AG04450 (cell line): ENCODE measurements around the gene MPV17L. TPM values are rescaled to one million over a fixed set of nuclear protein-coding genes. Genes with fewer than 3 reads are reported as not detected.
"Not testable (repeated sequence)": the region's sequence is repeated elsewhere in the genome, so short reads cannot be mapped to it uniquely, and the experiment has no call there.

ENCODE experiments used
- CTCF ChIA-PET: fragments of 300-600, 350-600 bp; formaldehyde crosslinking; extraction: SDS; loops from one replicate; lab custom pipeline; 2022; ENCODE audit warnings: antibody characterized with exemption, inconsistent platforms; lab: Charles Lee
- POLR2A ChIA-PET: fragments of 350-600 bp; formaldehyde crosslinking; extraction: SDS; loops from one replicate; lab custom pipeline; 2021; ENCODE audit warnings: antibody characterized with exemption, inconsistent platforms; lab: Yijun Ruan, JAX
- DNase-seq: peaks from one replicate; pipeline ENCODE4 v3.0.0-alpha.2; 2011; ENCODE audit warnings: low read depth, low spot score
- H3K27ac ChIP-seq: one replicate; pipeline ENCODE4 v1.5.1; 2012; ENCODE audit warnings: low read depth, low read length, control low read depth
- H3K27me3 ChIP-seq: one replicate; pipeline ENCODE4 v1.6.0; 2012; ENCODE audit warnings: low read length; ENCODE audit not compliant: control insufficient read depth, insufficient read depth
- H3K4me3 ChIP-seq: 2 replicates; pipeline ENCODE4 v1.5.1; 2011; ENCODE audit warnings: mild to moderate bottlenecking, low read depth, low read length, control low read depth
- H3K9me3 ChIP-seq: 2 replicates; pipeline ENCODE4 v1.5.1; 2012; ENCODE audit warnings: low read length; ENCODE audit not compliant: control insufficient read depth, insufficient read depth
- CTCF ChIP-seq: IDR thresholded peaks from 2 replicates; pipeline ENCODE4 v1.5.1; 2011; ENCODE audit warnings: low read depth, low read length, control low read depth, inconsistent platforms
- polyA plus RNA-seq: library from polyadenylated mRNA; depleted of rRNA; stranded (reverse); fragments of >200 nt; gene quantifications from 2 replicates; pipeline ENCODE4 v1.2.3, GENCODE V29; 2011

The MPV17L gene
- polyA plus RNA-seq, 1 experiment = 0.11 TPM

DNA sequence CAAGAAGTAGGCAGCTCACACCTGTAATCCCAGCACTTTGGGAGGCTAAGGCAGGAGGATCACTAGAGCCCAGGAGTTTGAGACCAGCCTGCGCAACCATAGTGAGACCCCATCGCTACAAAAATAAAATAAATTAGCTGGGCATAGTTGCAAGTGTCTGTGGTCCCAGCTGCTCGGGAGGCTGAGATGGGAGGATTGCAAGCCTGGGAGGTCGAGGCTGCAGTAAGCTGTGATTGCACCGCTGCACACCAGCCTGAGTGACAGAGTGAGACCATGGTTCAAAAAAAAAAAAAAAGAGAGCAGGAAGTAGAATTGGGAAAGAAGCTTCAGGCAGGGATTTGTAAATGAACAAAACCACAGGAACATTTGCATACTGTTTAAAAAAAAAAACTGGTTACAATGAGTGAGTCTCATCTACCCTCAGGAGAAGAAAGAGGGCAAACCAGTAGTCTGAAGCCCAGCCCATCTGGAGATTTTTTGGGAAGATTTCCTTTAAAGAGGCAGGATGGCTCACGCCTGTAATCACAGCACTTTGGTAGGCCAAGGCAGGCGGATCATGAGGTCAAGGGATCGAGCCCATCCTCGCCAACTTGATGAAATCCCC, 7.9 kb downstream of the MPV17L start:
- no peak for DNase-seq
- TF ChIP-seq CTCF = no peak
- H3K27me3 ChIP-seq = no peaks in the 10 kb centered on the region
- POLR2A ChIA-PET = no interaction called here
- no peak overlapping the region for H3K27ac ChIP-seq
- H3K9me3 ChIP-seq = no peaks in the 10 kb centered on the region
- H3K4me3 ChIP-seq = no peak overlapping the region
- CTCF ChIA-PET = interaction anchor here (0.7 kb wide), 1 partner anchor 238 kb away, joined by 4 read pairs; no protein-coding TSS in a partner anchor

GRCh38 chr16:15404091-15404490, 8.5 kb downstream of the MPV17L start:
- DNase-seq, CTCF ChIA-PET, POLR2A ChIA-PET: not testable (repeated sequence)

GRCh38 chr16:15404792-15405191, 9.2 kb downstream of the MPV17L start:
- Histone ChIP-seq H3K27me3 (no peaks in the 10 kb centered on the region), H3K27ac (no peak overlapping the region), H3K9me3 (no peaks in the 10 kb centered on the region), H3K4me3 (no peak overlapping the region)
- POLR2A ChIA-PET = no interaction called here
- CTCF ChIA-PET = no interaction called here
- no peak for TF ChIP-seq CTCF
- no peak for DNase-seq

More at GRCh38 chr16:15404091-15404490, 8.5 kb downstream of the MPV17L start:
- H3K9me3 ChIP-seq, H3K4me3 ChIP-seq, H3K27ac ChIP-seq, H3K27me3 ChIP-seq: not testable (repeated sequence)

DNA sequence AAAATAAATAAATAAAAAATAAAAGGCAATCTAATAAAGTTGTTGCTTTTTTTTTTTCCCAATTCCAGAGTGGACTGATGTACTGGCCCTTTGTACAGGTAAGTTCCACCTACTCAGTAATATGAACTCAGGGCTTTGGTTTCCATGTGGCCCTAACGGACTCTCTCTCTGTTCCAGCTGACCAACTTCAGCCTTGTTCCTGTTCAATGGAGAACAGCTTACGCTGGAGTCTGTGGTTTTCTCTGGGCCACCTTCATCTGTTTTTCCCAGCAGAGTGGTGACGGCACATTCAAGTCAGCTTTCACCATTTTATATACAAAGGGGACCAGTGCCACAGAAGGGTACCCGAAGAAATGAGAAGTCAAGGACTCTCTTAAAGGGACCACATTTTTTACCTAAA, 12.2 kb downstream of the MPV17L start:
- H3K27me3 ChIP-seq, H3K9me3 ChIP-seq, H3K4me3 ChIP-seq, H3K27ac ChIP-seq, DNase-seq, POLR2A ChIA-PET, CTCF ChIA-PET: not testable (repeated sequence)

GRCh38 chr16:15409476-15409875, 13.9 kb downstream of the MPV17L start:
- POLR2A ChIA-PET, H3K27me3 ChIP-seq, H3K9me3 ChIP-seq, CTCF ChIA-PET, DNase-seq, H3K4me3 ChIP-seq, H3K27ac ChIP-seq: not testable (repeated sequence)

DNA sequence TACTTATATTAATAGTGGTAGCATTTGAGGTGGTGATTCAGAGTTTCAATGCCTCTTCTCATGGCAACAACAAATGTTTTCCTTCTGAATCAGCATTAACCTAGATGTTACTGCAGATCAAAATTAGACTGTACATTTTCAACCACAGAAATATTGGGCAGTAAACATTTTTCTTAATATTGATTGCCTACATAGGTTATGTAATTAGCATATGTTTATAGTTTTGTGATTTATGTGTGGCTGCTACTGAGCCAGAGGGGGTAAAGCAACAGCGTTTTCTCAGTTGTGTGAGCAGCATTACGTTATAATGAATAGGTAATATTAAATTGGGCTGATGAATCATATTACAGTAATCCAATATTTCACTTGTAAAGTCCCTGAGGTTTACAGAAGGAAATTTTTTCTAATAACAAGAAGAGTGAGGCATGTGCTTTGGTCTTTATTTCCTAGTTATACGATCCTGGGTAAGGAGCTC, 20.0 kb downstream of the MPV17L start:
- H3K27me3 ChIP-seq = no peaks in the 10 kb centered on the region
- H3K9me3 ChIP-seq = no peaks in the 10 kb centered on the region
- ChIA-PET CTCF (no interaction called here), POLR2A (no interaction called here)
- no peak overlapping the region for H3K4me3 ChIP-seq
- H3K27ac ChIP-seq = no peak overlapping the region
- no peak for TF ChIP-seq CTCF
- DNase-seq = no peak
